Upper lobe of right lung (tissue), 1 donor: ENCODE results near the gene HBB. TPM values are rescaled to one million over a fixed set of nuclear protein-coding genes. Genes with fewer than 3 reads are reported as not detected.

ENCODE experiments used
- ATAC-seq: fragments of 200-7000 bp; cut with Tn5 transposase; one replicate; pipeline ENCODE4 v1.9.1; 2020; ENCODE audit warnings: mild to moderate bottlenecking, moderate library complexity
- DNase-seq: peaks from one replicate; pipeline ENCODE4 v3.0.0-alpha.2; 2020
- H3K27ac ChIP-seq: fragments of 200-600 bp; one replicate; pipeline ENCODE4 v1.8.0; 2022
- H3K27me3 ChIP-seq: fragments of 200-600 bp; one replicate; pipeline ENCODE4 v1.8.0; 2022; ENCODE audit warnings: mild to moderate bottlenecking
- H3K36me3 ChIP-seq: fragments of 200-600 bp; one replicate; pipeline ENCODE4 v1.8.0; 2022
- H3K4me1 ChIP-seq: fragments of 200-600 bp; one replicate; pipeline ENCODE4 v1.8.0; 2022
- H3K4me3 ChIP-seq: fragments of 200-600 bp; one replicate; pipeline ENCODE4 v1.8.0; 2022; ENCODE audit warnings: mild to moderate bottlenecking
- H3K9me3 ChIP-seq: fragments of 200-600 bp; one replicate; pipeline ENCODE4 v1.8.0; 2022
- intact Hi-C: fragments of 100-400 bp; cut with DNase I; formaldehyde crosslinking; loops from one replicate; pipeline ENCODE4 v1.11.0; 2022
- total RNA-seq: library from RNA; stranded (reverse); fragmentation: NEBNext Ultra II Directional; extraction: Animal tissue kit (Norgen Biotek cat#: 25700); gene quantifications from one replicate; pipeline ENCODE4 v1.2.1, GENCODE V29; 2021
- TF ChIP-seq, protein P1 (sequence below): fragments of 200-600 bp; IDR thresholded peaks from one replicate; pipeline ENCODE4 v1.8.0; 2022; ENCODE audit warnings: antibody characterized with exemption
- donor health status: DM: no; HTN: yes; CAD: no; lungs with severe emphysema.

The HBB gene
- total RNA-seq, 1 donor from 2014 or later = 338 TPM

DNA sequence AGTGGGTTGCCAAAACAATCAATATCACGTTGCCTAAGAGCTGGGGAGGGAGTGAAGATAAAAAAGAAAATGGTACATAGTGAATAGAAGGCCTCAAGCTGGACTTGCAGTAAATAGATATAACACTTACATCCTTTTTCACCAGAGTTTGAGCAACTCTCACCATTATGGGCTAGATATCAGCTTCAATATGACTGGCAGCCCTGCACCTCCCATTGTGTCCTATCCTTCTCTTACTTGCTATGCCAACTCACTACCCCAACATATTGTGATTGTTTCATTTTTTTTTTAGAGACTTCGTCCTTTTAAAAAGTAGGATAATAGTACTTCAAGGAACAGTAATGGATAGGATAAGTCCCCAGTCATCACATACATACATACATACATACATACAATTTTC lies 15.3 kb upstream of the HBB start:
- no peaks in the 10 kb centered on the region for H3K36me3 ChIP-seq
- DNase-seq (no peak), ATAC-seq (no peak)
- H3K9me3 ChIP-seq = no peaks in the 10 kb centered on the region
- intact Hi-C loops = no loop called here
- no peaks in the 10 kb centered on the region for H3K4me1 ChIP-seq
- H3K4me3 ChIP-seq = no peak overlapping the region
- H3K27me3 ChIP-seq = no peaks in the 10 kb centered on the region
- TF ChIP-seq, protein P1, sequence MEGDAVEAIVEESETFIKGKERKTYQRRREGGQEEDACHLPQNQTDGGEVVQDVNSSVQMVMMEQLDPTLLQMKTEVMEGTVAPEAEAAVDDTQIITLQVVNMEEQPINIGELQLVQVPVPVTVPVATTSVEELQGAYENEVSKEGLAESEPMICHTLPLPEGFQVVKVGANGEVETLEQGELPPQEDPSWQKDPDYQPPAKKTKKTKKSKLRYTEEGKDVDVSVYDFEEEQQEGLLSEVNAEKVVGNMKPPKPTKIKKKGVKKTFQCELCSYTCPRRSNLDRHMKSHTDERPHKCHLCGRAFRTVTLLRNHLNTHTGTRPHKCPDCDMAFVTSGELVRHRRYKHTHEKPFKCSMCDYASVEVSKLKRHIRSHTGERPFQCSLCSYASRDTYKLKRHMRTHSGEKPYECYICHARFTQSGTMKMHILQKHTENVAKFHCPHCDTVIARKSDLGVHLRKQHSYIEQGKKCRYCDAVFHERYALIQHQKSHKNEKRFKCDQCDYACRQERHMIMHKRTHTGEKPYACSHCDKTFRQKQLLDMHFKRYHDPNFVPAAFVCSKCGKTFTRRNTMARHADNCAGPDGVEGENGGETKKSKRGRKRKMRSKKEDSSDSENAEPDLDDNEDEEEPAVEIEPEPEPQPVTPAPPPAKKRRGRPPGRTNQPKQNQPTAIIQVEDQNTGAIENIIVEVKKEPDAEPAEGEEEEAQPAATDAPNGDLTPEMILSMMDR = no peak
- no peak overlapping the region for H3K27ac ChIP-seq

DNA sequence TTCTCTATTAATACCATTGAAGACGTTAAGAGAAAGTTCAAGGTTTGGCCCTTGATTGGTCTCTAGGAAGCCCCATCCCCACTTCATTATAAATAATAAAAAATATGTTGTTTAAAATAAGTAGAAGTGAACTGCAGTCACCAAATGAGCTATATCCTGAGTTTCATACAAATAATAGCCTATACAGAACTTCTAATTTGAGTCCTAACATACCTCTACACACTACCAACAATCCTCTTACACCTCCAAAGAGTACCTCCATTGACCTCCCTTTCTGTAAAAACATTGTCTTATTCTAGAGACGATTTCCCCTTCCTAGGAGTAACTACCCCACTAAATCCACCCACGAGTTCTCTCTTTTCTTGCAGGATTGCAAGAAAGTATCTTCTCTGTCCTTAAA lies 14.6 kb upstream of the HBB start:
- no peak for ATAC-seq

DNA sequence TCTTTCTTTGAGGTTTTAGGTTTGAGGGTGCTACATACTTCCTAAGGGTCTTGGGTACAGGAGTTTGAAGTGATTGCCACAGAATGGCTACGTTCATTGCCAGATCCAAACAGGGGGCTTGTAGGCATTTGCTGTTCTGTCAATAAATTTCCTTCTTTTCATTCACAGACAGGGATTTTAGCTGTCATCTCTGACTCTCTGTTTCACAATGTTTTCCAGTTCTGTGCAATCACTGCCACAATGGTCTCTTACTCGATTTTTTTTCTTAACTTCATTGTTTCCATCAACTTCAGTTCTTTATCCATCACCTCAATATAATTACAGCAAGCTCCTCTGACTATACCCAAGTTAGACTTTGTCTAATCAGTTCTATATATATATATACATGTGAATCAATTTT lies 13.6 kb upstream of the HBB start:
- intact Hi-C loops = no loop called here
- no peak for DNase-seq
- Histone ChIP-seq H3K36me3 (no peaks in the 10 kb centered on the region), H3K27me3 (no peaks in the 10 kb centered on the region), H3K4me1 (no peaks in the 10 kb centered on the region), H3K4me3 (no peak overlapping the region), H3K9me3 (no peaks in the 10 kb centered on the region), H3K27ac (no peak overlapping the region)
- TF ChIP-seq, protein P1 = no peak
- ATAC-seq = no peak

More for the DNA sequence above, 14.6 kb upstream of the HBB start:
- Histone ChIP-seq H3K4me3 (no peak overlapping the region), H3K9me3 (no peaks in the 10 kb centered on the region), H3K27me3 (no peaks in the 10 kb centered on the region), H3K27ac (no peak overlapping the region), H3K36me3 (no peaks in the 10 kb centered on the region), H3K4me1 (no peaks in the 10 kb centered on the region)
- intact Hi-C loops = no loop called here
- TF ChIP-seq, protein P1 = no peak
- no peak for DNase-seq

DNA sequence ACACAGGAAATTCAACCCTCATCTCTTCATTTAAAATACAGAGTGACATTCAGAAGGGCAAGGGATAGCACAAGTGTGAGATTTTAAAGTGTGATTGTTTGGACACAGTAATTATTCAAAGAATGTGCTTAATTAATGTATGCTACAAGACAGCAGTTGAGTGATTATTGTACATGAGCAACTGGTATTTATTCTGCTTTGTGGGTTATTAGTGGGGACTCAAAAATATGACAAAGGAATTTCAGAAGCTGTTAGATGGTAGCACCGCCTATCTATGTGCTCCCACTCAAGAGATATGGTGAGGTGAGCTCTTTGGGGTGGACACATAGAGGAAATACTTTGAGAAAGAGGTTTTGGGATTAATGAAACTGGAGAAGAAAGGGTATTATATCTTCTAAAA lies 13.2 kb upstream of the HBB start:
- no peaks in the 10 kb centered on the region for H3K36me3 ChIP-seq
- H3K9me3 ChIP-seq = no peaks in the 10 kb centered on the region
- intact Hi-C loops = no loop called here
- TF ChIP-seq, protein P1 = no peak
- H3K4me3 ChIP-seq = no peak overlapping the region
- no peaks in the 10 kb centered on the region for H3K4me1 ChIP-seq
- H3K27ac ChIP-seq = no peak overlapping the region
- ATAC-seq (no peak), DNase-seq (no peak)
- H3K27me3 ChIP-seq = no peaks in the 10 kb centered on the region

DNA sequence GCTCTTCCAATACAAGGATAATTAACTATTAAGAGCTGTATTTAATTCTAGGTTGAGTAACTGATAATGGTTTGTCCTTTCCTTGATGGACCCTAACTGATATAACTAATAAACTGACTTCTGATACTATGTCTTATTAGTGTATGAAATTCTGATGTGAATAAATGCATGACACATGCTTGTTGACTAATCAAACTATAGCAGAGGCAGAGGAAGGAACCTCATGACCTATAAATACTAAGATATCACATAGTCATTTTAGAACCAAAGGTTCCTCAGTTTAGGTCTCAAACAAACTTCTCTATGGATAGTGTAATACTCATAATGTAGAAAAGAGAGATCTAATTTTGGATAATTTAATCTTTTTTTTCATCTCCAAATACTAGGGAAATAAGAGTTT lies 12.2 kb upstream of the HBB start:
- H3K27me3 ChIP-seq = no peaks in the 10 kb centered on the region
- TF ChIP-seq, protein P1 = no peak
- intact Hi-C loops = no loop called here
- H3K4me3 ChIP-seq = no peak overlapping the region
- no peaks in the 10 kb centered on the region for H3K9me3 ChIP-seq
- H3K27ac ChIP-seq = no peak overlapping the region
- H3K4me1 ChIP-seq = no peaks in the 10 kb centered on the region
- no peaks in the 10 kb centered on the region for H3K36me3 ChIP-seq
- DNase-seq = no peak
- ATAC-seq = no peak

DNA sequence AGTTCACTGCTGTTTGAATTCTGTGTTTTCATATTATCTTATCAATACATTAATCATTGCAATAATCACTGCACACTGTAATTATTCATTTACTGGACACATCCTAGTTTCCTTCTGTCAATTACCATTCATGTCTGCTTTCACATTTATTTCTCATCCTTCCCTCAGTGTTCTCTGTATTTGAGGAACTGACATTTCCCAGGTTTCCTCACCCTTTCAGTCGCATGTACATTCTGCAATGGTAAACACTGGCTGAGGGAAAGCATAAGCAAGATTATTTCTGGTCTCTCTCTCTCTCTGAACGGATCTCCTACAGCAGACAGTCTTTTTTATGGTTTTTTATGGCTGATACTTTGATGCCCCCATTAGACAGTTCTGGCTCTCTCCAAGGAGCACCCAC lies 11.6 kb upstream of the HBB start:
- H3K4me3 ChIP-seq = no peak overlapping the region
- no peaks in the 10 kb centered on the region for H3K9me3 ChIP-seq
- intact Hi-C loops = no loop called here
- no peak for ATAC-seq
- H3K27me3 ChIP-seq = no peaks in the 10 kb centered on the region
- H3K36me3 ChIP-seq = no peaks in the 10 kb centered on the region
- no peak overlapping the region for H3K27ac ChIP-seq
- no peaks in the 10 kb centered on the region for H3K4me1 ChIP-seq
- TF ChIP-seq, protein P1 = no peak
- no peak for DNase-seq
